Loucy (cell line): ENCODE measurements around the gene C2orf68.

Source experiments
- CTCF ChIP-seq: fragments of 200-600 bp; sonication (generic); conservative IDR thresholded peaks from 2 replicates; pipeline ENCODE4 v1.5.1; 2014; ENCODE audit warnings: mild to moderate bottlenecking, antibody characterized with exemption, low read length
- EZH2phosphoT487 ChIP-seq: fragments of 200-600 bp; IDR thresholded peaks from 2 replicates; pipeline ENCODE4 v1.6.1; 2018; ENCODE audit warnings: antibody characterized with exemption, mild to moderate bottlenecking, moderate library complexity, borderline replicate concordance

DNA sequence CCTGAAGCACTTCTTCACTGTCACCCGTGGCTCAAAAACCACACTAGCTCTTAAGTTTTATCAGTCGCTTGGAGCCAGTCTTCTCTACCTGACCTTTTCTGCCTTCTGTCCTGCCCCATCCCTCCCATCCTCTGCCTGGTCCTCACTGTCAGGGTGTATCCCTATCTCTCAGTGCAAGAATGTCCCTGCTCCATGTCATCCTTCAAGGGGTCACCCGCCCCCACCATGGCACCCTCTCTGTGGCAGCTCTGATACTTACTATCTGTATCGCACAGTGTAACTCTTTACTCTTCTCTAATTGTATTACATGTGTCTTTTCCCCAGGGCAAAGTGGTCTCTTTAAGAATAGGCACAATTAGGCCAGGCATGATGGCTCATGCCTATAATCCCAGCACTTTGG lies 23.2 kb downstream of the C2orf68 start:
- no peak for TF ChIP-seq CTCF
- TF ChIP-seq EZH2phosphoT487, result no peak
